IMR-90 (cell line): ENCODE measurements around the gene ARAP1. TPM values are rescaled to one million over a fixed set of nuclear protein-coding genes. Genes with fewer than 3 reads are reported as not detected.
A peak's percentile ranks its signal among the peaks of the same experiment; 100 is the strongest.

Source experiments
- ATAC-seq: fragments of 200-7000 bp; cut with Tn5 transposase; 2 replicates; pipeline ENCODE4 v1.9.1; 2020; ENCODE audit warnings: low read depth, mild to moderate bottlenecking, moderate library complexity
- BruUV-seq: library from RNA; stranded (reverse); fragments of 400-500 nt; replicated peaks from 2 replicates; lab custom pipeline; 2021; lab: Mats Ljungman, UMichigan
- CTCF ChIA-PET: fragments of 300-600 bp; formaldehyde crosslinking; extraction: SDS; loops from one replicate; lab custom pipeline; 2021; ENCODE audit warnings: antibody characterized with exemption; lab: Yijun Ruan, JAX
- POLR2A ChIA-PET: fragments of 300-600 bp; sonication (Branson Sonifier 250); formaldehyde crosslinking; loops from one replicate; lab custom pipeline; 2022; ENCODE audit warnings: antibody characterized with exemption; ENCODE audit not compliant: unreplicated experiment; lab: Charles Lee
- DNase-seq: peaks from one replicate; pipeline ENCODE4 v3.0.0; 2013
- H2AFZ ChIP-seq: replicated peaks from 2 replicates; pipeline ENCODE3; 2013; ENCODE audit warnings: low read length, mild to moderate bottlenecking; ENCODE audit not compliant: poor library complexity
- H2AK5ac ChIP-seq: 2 replicates; pipeline ENCODE4 v1.6.1; 2013; ENCODE audit warnings: low read depth, low read length, inconsistent platforms
- H2AK9ac ChIP-seq: replicated peaks from 2 replicates; pipeline ENCODE3; 2013; ENCODE audit warnings: mild to moderate bottlenecking, low read depth, low read length, moderate library complexity; ENCODE audit not compliant: poor library complexity
- H2BK120ac ChIP-seq: 2 replicates; pipeline ENCODE4 v1.6.1; 2013; ENCODE audit warnings: low read depth, low read length, inconsistent platforms
- H2BK15ac ChIP-seq: 3 replicates; pipeline ENCODE4 v1.6.1; 2013; ENCODE audit warnings: low read depth, low read length, inconsistent platforms
- H2BK20ac ChIP-seq: 2 replicates; pipeline ENCODE4 v1.6.1; 2013; ENCODE audit warnings: low read depth, mild to moderate bottlenecking, inconsistent platforms, low read length, moderate library complexity
- H2BK5ac ChIP-seq: 2 replicates; pipeline ENCODE4 v1.6.1; 2013; ENCODE audit warnings: mild to moderate bottlenecking, low read depth, low read length, inconsistent platforms; ENCODE audit not compliant: poor library complexity, severe bottlenecking
- H3K14ac ChIP-seq: replicated peaks from 2 replicates; pipeline ENCODE4 v1.6.1; 2013; ENCODE audit warnings: low read depth, low read length, inconsistent platforms
- H3K18ac ChIP-seq: 2 replicates; pipeline ENCODE4 v1.6.1; 2013; ENCODE audit warnings: low read depth, low read length, control low read depth
- H3K23ac ChIP-seq: 2 replicates; pipeline ENCODE4 v1.6.1; 2013; ENCODE audit warnings: low read depth, low read length, inconsistent platforms
- H3K27ac ChIP-seq: 2 replicates; pipeline ENCODE4 v1.5.1; 2013; ENCODE audit warnings: mild to moderate bottlenecking, control low read depth, low read length; ENCODE audit not compliant: insufficient read depth
- H3K27me3 ChIP-seq: 2 replicates; pipeline ENCODE4 v1.6.1; 2013; ENCODE audit warnings: low read length; ENCODE audit not compliant: control insufficient read depth, insufficient read depth
- H3K36me3 ChIP-seq: 2 replicates; pipeline ENCODE4 v1.6.1; 2013; ENCODE audit warnings: low read length, mixed read lengths; ENCODE audit not compliant: control insufficient read depth, insufficient read depth
- H3K4ac ChIP-seq: 2 replicates; pipeline ENCODE4 v1.6.1; 2013; ENCODE audit warnings: low read depth, low read length, inconsistent platforms
- H3K4me1 ChIP-seq: 2 replicates; pipeline ENCODE4 v1.6.1; 2013; ENCODE audit warnings: low read length, mixed read lengths; ENCODE audit not compliant: control insufficient read depth, insufficient read depth
- H3K4me2 ChIP-seq: 2 replicates; pipeline ENCODE4 v1.6.1; 2013; ENCODE audit warnings: low read depth, mild to moderate bottlenecking, control low read depth, low read length, moderate library complexity
- H3K4me3 ChIP-seq: 2 replicates; pipeline ENCODE4 v1.5.1; 2013; ENCODE audit warnings: low read depth, mild to moderate bottlenecking, control low read depth, low read length, moderate library complexity; ENCODE audit not compliant: insufficient read depth
- H3K56ac ChIP-seq: 2 replicates; pipeline ENCODE4 v1.6.1; 2013; ENCODE audit warnings: low read length, inconsistent platforms; ENCODE audit not compliant: insufficient read depth; ENCODE audit errors: extremely low read depth
- H3K79me1 ChIP-seq, 2 experiments: 2 replicates each; pipeline ENCODE4 v1.6.1; 2013; ENCODE audit warnings: low read length in 2 of 2, inconsistent platforms in 1 of 2, low read depth in 1 of 2
- H3K9ac ChIP-seq: 2 replicates; pipeline ENCODE4 v1.6.1; 2013; ENCODE audit warnings: low read depth, low read length, control low read depth
- H3K9me1 ChIP-seq: 2 replicates; pipeline ENCODE4 v1.6.1; 2013; ENCODE audit warnings: low read length, inconsistent platforms; ENCODE audit not compliant: insufficient read depth
- H3K9me3 ChIP-seq: 2 replicates; pipeline ENCODE4 v1.6.1; 2013; ENCODE audit warnings: low read length; ENCODE audit not compliant: control insufficient read depth, insufficient read depth
- H4K20me1 ChIP-seq: 2 replicates; pipeline ENCODE4 v1.6.1; 2013; ENCODE audit warnings: low read length, inconsistent platforms; ENCODE audit not compliant: insufficient read depth
- H4K5ac ChIP-seq: 2 replicates; pipeline ENCODE4 v1.6.1; 2013; ENCODE audit warnings: mild to moderate bottlenecking, low read depth, low read length, control low read depth
- H4K8ac ChIP-seq, 2 experiments: 2 replicates each; pipeline ENCODE4 v1.6.1; 2013; ENCODE audit warnings: low read depth in 2 of 2, low read length in 2 of 2, control low read depth in 1 of 2, inconsistent platforms in 1 of 2
- H4K91ac ChIP-seq: 2 replicates; pipeline ENCODE4 v1.6.1; 2013; ENCODE audit warnings: low read depth, low read length, inconsistent platforms; ENCODE audit not compliant: insufficient read depth
- BHLHE40 ChIP-seq: fragments of 150-350 bp; IDR thresholded peaks from 2 replicates; pipeline ENCODE4 v1.6.1; 2016; ENCODE audit warnings: mild to moderate bottlenecking, low read depth, low read length
- CEBPB ChIP-seq: IDR thresholded peaks from 2 replicates; pipeline ENCODE4 v1.6.1; 2012; ENCODE audit warnings: low read depth, low read length, improper control_type of control experiment
- CHD1 ChIP-seq: IDR thresholded peaks from 2 replicates; pipeline ENCODE4 v1.6.1; 2012; ENCODE audit warnings: low read depth, low read length, improper control_type of control experiment
- CTCF ChIP-seq: conservative IDR thresholded peaks from 2 replicates; pipeline ENCODE4 v1.5.1; 2012; ENCODE audit warnings: mild to moderate bottlenecking, low read depth, low read length, improper control_type of control experiment
- FOS ChIP-seq: fragments of 150-350 bp; IDR thresholded peaks from 2 replicates; pipeline ENCODE4 v1.6.1; 2016; ENCODE audit warnings: low read depth, low read length
- MAFK ChIP-seq: IDR thresholded peaks from 2 replicates; pipeline ENCODE4 v1.6.1; 2012; ENCODE audit warnings: low read depth, low read length, improper control_type of control experiment
- MAZ ChIP-seq: IDR thresholded peaks from 2 replicates; pipeline ENCODE4 v1.6.1; 2012; ENCODE audit warnings: low read depth, mild to moderate bottlenecking, low read length, improper control_type of control experiment, moderate library complexity, borderline replicate concordance
- MXI1 ChIP-seq: IDR thresholded peaks from 2 replicates; pipeline ENCODE4 v1.6.1; 2012; ENCODE audit warnings: low read depth, mild to moderate bottlenecking, low read length, moderate library complexity, borderline replicate concordance
- NFE2L2 ChIP-seq: fragments of 150-350 bp; IDR thresholded peaks from 2 replicates; pipeline ENCODE4 v1.6.1; 2016; ENCODE audit warnings: low read depth, mild to moderate bottlenecking, low read length
- POLR2A ChIP-seq: IDR thresholded peaks from 2 replicates; pipeline ENCODE4 v1.6.1; 2012; ENCODE audit warnings: mild to moderate bottlenecking, low read depth, low read length
- RAD21 ChIP-seq: IDR thresholded peaks from 2 replicates; pipeline ENCODE4 v1.6.1; 2012; ENCODE audit warnings: low read length, improper control_type of control experiment
- RCOR1 ChIP-seq: IDR thresholded peaks from 2 replicates; pipeline ENCODE4 v1.6.1; 2012; ENCODE audit warnings: mild to moderate bottlenecking, low read length, improper control_type of control experiment; ENCODE audit not compliant: insufficient replicate concordance
- RFX5 ChIP-seq: IDR thresholded peaks from 2 replicates; pipeline ENCODE4 v1.8.0; 2012; ENCODE audit warnings: low read depth, mild to moderate bottlenecking, low read length, moderate library complexity
- SMC3 ChIP-seq: fragments of 150-350 bp; IDR thresholded peaks from 2 replicates; pipeline ENCODE4 v1.6.1; 2016; ENCODE audit warnings: low read depth, mild to moderate bottlenecking, antibody characterized with exemption, low read length, moderate library complexity
- WGBS, 2 experiments: methylation state at CpG; one replicate each; pipeline versions ENCODE4 v1.1.5 to v1.1.7; 2013; ENCODE audit warnings: missing lambda C conversion rate in 2 of 2; ENCODE audit not compliant: insufficient read length in 1 of 2; ENCODE audit errors: extremely low coverage in 2 of 2; 5-methylcytosine and 5-hydroxymethylcytosine counted together
- dilution Hi-C: fragments of 300-500 bp; cut with HindIII; formaldehyde crosslinking; loops from one replicate; pipeline ENCODE4 v1.14.3; 2018; ENCODE audit warnings: low sequenced_read_pairs; ENCODE audit not compliant: unreplicated experiment
- in situ Hi-C: fragments of 300-500 bp; cut with MboI; formaldehyde crosslinking; loops from 3 replicates; pipeline ENCODE4 v1.14.3; 2019; ENCODE audit warnings: low sequenced_read_pairs, inconsistent platforms, mixed read lengths
- intact Hi-C: fragments of 100-400 bp; cut with micrococcal nuclease; formaldehyde crosslinking; loops from 2 replicates; pipeline ENCODE4 v1.10.0; 2022
- polyA plus RNA-seq, 3 experiments: library from polyadenylated mRNA; depleted of rRNA; stranded (reverse); fragments of >200 nt; gene quantifications; 2 replicates each; pipeline ENCODE4 v1.2.3, GENCODE V29; 2012; ENCODE audit warnings: low replicate concordance in 1 of 3
- total RNA-seq: library from RNA; depleted of rRNA; stranded (reverse); fragments of >200 nt; gene quantifications from 2 replicates; pipeline ENCODE4 v1.2.3, GENCODE V29; 2012
- TF ChIP-seq, protein P1 (sequence below): fragments of 150-350 bp; IDR thresholded peaks from 2 replicates; pipeline ENCODE4 v1.6.1; 2017; ENCODE audit warnings: mild to moderate bottlenecking, antibody characterized with exemption, low read length, low read depth
- TF ChIP-seq, protein P2 (sequence below): fragments of 150-350 bp; IDR thresholded peaks from 2 replicates; pipeline ENCODE4 v1.6.1; 2016; ENCODE audit warnings: low read depth, mild to moderate bottlenecking, low read length, moderate library complexity, borderline replicate concordance

Gene ARAP1
- total and polyA plus RNA-seq, 2 of the 4 experiments (the other 2 are of a cell fraction), result 37.6 to 63.1 TPM

DNA sequence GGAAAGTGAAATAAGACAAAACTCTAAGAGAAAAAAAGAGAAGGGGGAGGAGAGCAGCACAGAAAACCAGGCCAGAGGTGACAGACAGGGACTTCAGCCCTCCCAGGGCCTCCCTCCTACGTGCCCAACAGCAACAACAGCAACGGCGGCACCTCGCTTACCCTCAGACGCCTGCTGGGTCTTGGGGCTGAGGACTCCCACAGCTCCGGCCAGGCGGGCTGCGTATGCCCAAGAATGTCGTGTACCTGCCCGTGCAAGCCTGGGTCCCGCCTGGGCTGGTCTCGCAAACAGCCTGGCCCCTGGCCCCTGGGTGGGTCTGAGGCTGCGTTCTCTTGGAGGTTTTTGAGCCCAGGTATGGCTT is 30.5 kb downstream of the ARAP1 start:
- H4K5ac ChIP-seq, result peak overlapping the region; percentile 71
- H3K56ac ChIP-seq, result peak overlapping the region; percentile 81; the same call in 1 of the 2 replicates
- dilution Hi-C loops, result no loop called here
- intact Hi-C loops, result no loop called here
- ATAC-seq (peak; percentile 12), DNase-seq (no peak)
- peak overlapping the region; percentile 96 for H2AK9ac ChIP-seq
- H3K36me3 ChIP-seq, result peaks cover 15% of the 10 kb centered on the region
- no peaks in the 10 kb centered on the region for H3K9me3 ChIP-seq
- H2AFZ ChIP-seq, result peak overlapping the region; percentile 97
- in situ Hi-C loops, result loop anchor here (5.0 to 10.0 kb wide), 4 partner anchors 71 to 563 kb away; partner anchors contain the start of genes FCHSD2 and STARD10
- peak overlapping the region; percentile 93 for H3K27ac ChIP-seq
- peaks cover 42 to 95% of the 10 kb centered on the region in 2 experiments for H3K79me1 ChIP-seq
- peak overlapping the region; percentile 41 for H3K4me3 ChIP-seq
- H3K4me1 ChIP-seq, result peaks cover 27% of the 10 kb centered on the region
- peaks cover 49% of the 10 kb centered on the region for H4K20me1 ChIP-seq
- CTCF ChIA-PET, result no interaction called here
- no peak overlapping the region for H2BK15ac ChIP-seq
- peak overlapping the region; percentile 95 for H3K14ac ChIP-seq
- H3K27me3 ChIP-seq, result no peaks in the 10 kb centered on the region
- H2BK20ac ChIP-seq, result no peak overlapping the region
- peak overlapping the region; percentile 69 for H2AK5ac ChIP-seq
- H3K23ac ChIP-seq, result peak overlapping the region; percentile 90
- peak overlapping the region; percentile 74 for H3K18ac ChIP-seq
- H4K91ac ChIP-seq, result peak overlapping the region; percentile 85
- H3K9me1 ChIP-seq, result peaks cover 27% of the 10 kb centered on the region
- TF ChIP-seq, protein P1, sequence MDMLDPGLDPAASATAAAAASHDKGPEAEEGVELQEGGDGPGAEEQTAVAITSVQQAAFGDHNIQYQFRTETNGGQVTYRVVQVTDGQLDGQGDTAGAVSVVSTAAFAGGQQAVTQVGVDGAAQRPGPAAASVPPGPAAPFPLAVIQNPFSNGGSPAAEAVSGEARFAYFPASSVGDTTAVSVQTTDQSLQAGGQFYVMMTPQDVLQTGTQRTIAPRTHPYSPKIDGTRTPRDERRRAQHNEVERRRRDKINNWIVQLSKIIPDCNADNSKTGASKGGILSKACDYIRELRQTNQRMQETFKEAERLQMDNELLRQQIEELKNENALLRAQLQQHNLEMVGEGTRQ, result no peak
- TF ChIP-seq FOS (no peak), CEBPB (no peak), SMC3 (no peak), RFX5 (no peak), CTCF (no peak), NFE2L2 (no peak), CHD1 (no peak), MXI1 (no peak), RCOR1 (no peak), MAZ (no peak), BHLHE40 (no peak), POLR2A (no peak), MAFK (no peak), RAD21 (no peak)
- TF ChIP-seq, protein P2, sequence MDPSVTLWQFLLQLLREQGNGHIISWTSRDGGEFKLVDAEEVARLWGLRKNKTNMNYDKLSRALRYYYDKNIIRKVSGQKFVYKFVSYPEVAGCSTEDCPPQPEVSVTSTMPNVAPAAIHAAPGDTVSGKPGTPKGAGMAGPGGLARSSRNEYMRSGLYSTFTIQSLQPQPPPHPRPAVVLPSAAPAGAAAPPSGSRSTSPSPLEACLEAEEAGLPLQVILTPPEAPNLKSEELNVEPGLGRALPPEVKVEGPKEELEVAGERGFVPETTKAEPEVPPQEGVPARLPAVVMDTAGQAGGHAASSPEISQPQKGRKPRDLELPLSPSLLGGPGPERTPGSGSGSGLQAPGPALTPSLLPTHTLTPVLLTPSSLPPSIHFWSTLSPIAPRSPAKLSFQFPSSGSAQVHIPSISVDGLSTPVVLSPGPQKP, result no peak
- peak overlapping the region; percentile 78 for H3K9ac ChIP-seq
- peak overlapping the region; percentile 87 for H3K4me2 ChIP-seq
- BruUV-seq, result TSS peak; percentile 68
- peak overlapping the region; percentile 98 for H3K4ac ChIP-seq
- POLR2A ChIA-PET, result no interaction called here
- peak overlapping the region; percentile 80 for H2BK5ac ChIP-seq
- peak overlapping the region; percentile 65 to 99 for H4K8ac ChIP-seq
- 40% methylated on average over 5 of the region's 13 CpGs; no CpG with 5 or more reads in 1 of the 2 experiments for WGBS, 2 experiments
- peak overlapping the region; percentile 15 for H2BK120ac ChIP-seq
